OCI-LY3 (cell line): ENCODE data around the gene SLC36A1.

Experiments used
- H2AFZ ChIP-seq: fragments of 200-600, 300-600 bp; shearing (Covaris generic); 2 replicates; pipeline ENCODE4 v1.6.0; 2014; ENCODE audit warnings: antibody characterized with exemption, low read depth, low read length
- H3K27ac ChIP-seq: fragments of 200-600, 300-600 bp; sonication (generic); 2 replicates; pipeline ENCODE4 v1.5.1; 2014; ENCODE audit warnings: mild to moderate bottlenecking, low read length, moderate library complexity, mixed read lengths
- H3K27me3 ChIP-seq: fragments of 200-600, 300-600 bp; sonication (generic); 2 replicates; pipeline ENCODE4 v1.6.1; 2014; ENCODE audit warnings: low read depth, low read length, mixed read lengths
- H3K36me3 ChIP-seq: fragments of 200-600, 300-600 bp; sonication (generic); replicated peaks from 2 replicates; pipeline ENCODE3; 2014; ENCODE audit warnings: low read depth, low read length, mixed read lengths
- H3K4me1 ChIP-seq: fragments of 300-600, 200-600 bp; sonication (generic); 2 replicates; pipeline ENCODE4 v1.6.1; 2014; ENCODE audit warnings: low read length, mixed read lengths
- H3K4me2 ChIP-seq: fragments of 200-600, 300-600 bp; sonication (generic); 2 replicates; pipeline ENCODE4 v1.6.1; 2014; ENCODE audit warnings: low read length, mixed read lengths
- H3K4me3 ChIP-seq: fragments of 300-600, 200-600 bp; sonication (generic); 2 replicates; pipeline ENCODE4 v1.5.1; 2014; ENCODE audit warnings: antibody characterized with exemption, mild to moderate bottlenecking, low read length, moderate library complexity
- H3K79me2 ChIP-seq: fragments of 300-600, 200-600 bp; shearing (Covaris generic); 2 replicates; pipeline ENCODE4 v1.6.1; 2014; ENCODE audit warnings: mild to moderate bottlenecking, low read length, mixed read lengths
- H3K9ac ChIP-seq: fragments of 300-600, 200-600 bp; shearing (Covaris generic); 2 replicates; pipeline ENCODE4 v1.6.0; 2014; ENCODE audit warnings: mild to moderate bottlenecking, low read length, moderate library complexity
- H3K9me3 ChIP-seq: fragments of 200-600, 300-600 bp; shearing (Covaris generic); 2 replicates; pipeline ENCODE4 v1.6.1; 2014; ENCODE audit warnings: low read length, mixed read lengths; ENCODE audit not compliant: insufficient read depth
- H4K20me1 ChIP-seq: fragments of 200-600, 300-600 bp; sonication (generic); 2 replicates; pipeline ENCODE4 v1.6.1; 2016; ENCODE audit warnings: low read length, mixed read lengths; ENCODE audit not compliant: insufficient read depth
- CTCF ChIP-seq: fragments of 200-600, 300-600 bp; sonication (generic); IDR thresholded peaks from 2 replicates; pipeline ENCODE4 v1.5.1; 2014; ENCODE audit warnings: antibody characterized with exemption, low read length, low read depth
- EZH2phosphoT487 ChIP-seq: fragments of 200-600 bp; shearing (Covaris generic); IDR thresholded peaks from 2 replicates; pipeline ENCODE4 v1.6.1; 2018; ENCODE audit warnings: antibody characterized with exemption, mixed run types, low read depth

SLC36A1 gene

DNA sequence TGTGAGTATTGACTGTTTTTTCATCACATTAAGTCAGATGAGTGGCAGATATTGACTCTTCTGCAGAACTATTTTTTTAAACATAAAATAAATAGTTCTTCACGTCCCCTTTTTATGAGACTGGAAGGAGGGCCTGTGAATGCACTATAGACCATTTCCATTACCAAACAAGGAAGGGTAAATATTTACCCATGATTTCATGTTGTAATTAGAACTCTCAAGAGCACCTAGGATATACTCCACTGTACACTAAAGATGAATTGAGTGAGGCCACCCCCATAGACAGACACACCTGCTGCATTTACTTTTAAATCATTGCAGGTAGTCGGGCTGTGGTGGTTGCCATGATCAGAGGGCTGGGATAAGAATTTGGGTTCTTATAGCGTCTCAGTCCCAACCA is 22.6 kb downstream of the SLC36A1 start:
- H2AFZ ChIP-seq = no peak overlapping the region
- no peaks in the 10 kb centered on the region for H3K4me1 ChIP-seq
- H3K27me3 ChIP-seq = no peaks in the 10 kb centered on the region
- no peak for TF ChIP-seq EZH2phosphoT487
- no peak for TF ChIP-seq CTCF
- H3K9ac ChIP-seq = no peak overlapping the region
- H3K27ac ChIP-seq = no peak overlapping the region
- H3K79me2 ChIP-seq = no peaks in the 10 kb centered on the region
- H3K4me3 ChIP-seq = no peak overlapping the region
- no peaks in the 10 kb centered on the region for H4K20me1 ChIP-seq
- H3K36me3 ChIP-seq = no peaks in the 10 kb centered on the region
- H3K4me2 ChIP-seq = no peak overlapping the region
- no peaks in the 10 kb centered on the region for H3K9me3 ChIP-seq

DNA sequence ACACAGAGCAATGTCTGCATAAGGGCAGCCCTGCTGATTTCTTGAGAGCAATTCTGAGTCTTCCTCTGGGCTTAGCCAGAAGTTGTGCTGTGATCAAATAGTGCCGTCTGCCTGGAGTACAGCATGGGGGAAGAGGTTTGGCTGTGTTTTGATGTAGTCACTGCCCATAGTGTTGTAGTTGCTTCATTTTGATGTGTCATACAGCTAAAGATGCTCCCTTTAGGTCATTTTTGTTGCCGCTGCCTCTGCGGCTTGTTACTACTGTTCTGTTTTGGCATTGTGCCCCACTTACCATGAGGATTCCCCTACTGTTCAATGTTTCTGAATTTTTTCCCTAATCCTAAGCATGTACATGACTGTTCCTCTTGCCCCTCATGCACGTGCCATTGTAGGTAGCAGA is 23.0 kb downstream of the SLC36A1 start:
- Histone ChIP-seq H3K4me2 (no peak overlapping the region), H3K27ac (no peak overlapping the region)
- no peak for TF ChIP-seq CTCF
- TF ChIP-seq EZH2phosphoT487 = no peak

GRCh38 chr5:151471276-151471675 is 23.9 kb downstream of the SLC36A1 start:
- Histone ChIP-seq H3K4me2 (no peak overlapping the region), H3K4me1 (no peaks in the 10 kb centered on the region), H3K79me2 (no peaks in the 10 kb centered on the region), H3K36me3 (no peaks in the 10 kb centered on the region), H3K9ac (no peak overlapping the region), H3K4me3 (no peak overlapping the region), H2AFZ (no peak overlapping the region), H3K9me3 (no peaks in the 10 kb centered on the region), H3K27ac (no peak overlapping the region), H3K27me3 (no peaks in the 10 kb centered on the region), H4K20me1 (no peaks in the 10 kb centered on the region)
- TF ChIP-seq EZH2phosphoT487 (no peak), CTCF (no peak)

More for the DNA sequence above, 23.0 kb downstream of the SLC36A1 start:
- H3K36me3 ChIP-seq = no peaks in the 10 kb centered on the region
- no peaks in the 10 kb centered on the region for H3K27me3 ChIP-seq
- H3K4me1 ChIP-seq = no peaks in the 10 kb centered on the region
- no peak overlapping the region for H3K9ac ChIP-seq
- H3K9me3 ChIP-seq = no peaks in the 10 kb centered on the region
- H4K20me1 ChIP-seq = no peaks in the 10 kb centered on the region
- no peaks in the 10 kb centered on the region for H3K79me2 ChIP-seq
- H2AFZ ChIP-seq = no peak overlapping the region
- no peak overlapping the region for H3K4me3 ChIP-seq

GRCh38 chr5:151474799-151475198 is 27.4 kb downstream of the SLC36A1 start:
- H3K9ac ChIP-seq = no peak overlapping the region
- H3K36me3 ChIP-seq = no peaks in the 10 kb centered on the region
- no peaks in the 10 kb centered on the region for H4K20me1 ChIP-seq
- no peak overlapping the region for H3K4me2 ChIP-seq
- TF ChIP-seq EZH2phosphoT487 (no peak), CTCF (no peak)
- H3K4me1 ChIP-seq = no peaks in the 10 kb centered on the region
- H3K79me2 ChIP-seq = no peaks in the 10 kb centered on the region
- no peaks in the 10 kb centered on the region for H3K9me3 ChIP-seq
- no peak overlapping the region for H3K27ac ChIP-seq
- no peaks in the 10 kb centered on the region for H3K27me3 ChIP-seq
- H2AFZ ChIP-seq = no peak overlapping the region
- no peak overlapping the region for H3K4me3 ChIP-seq
